ENCODE results near the gene PREP. TPM values are rescaled to one million over a fixed set of nuclear protein-coding genes. Genes with fewer than 3 reads are reported as not detected.
A peak's percentile ranks its signal among the peaks of the same experiment; 100 is the strongest.
"Not testable (repeated sequence)": the region's sequence is repeated elsewhere in the genome, so short reads cannot be mapped to it uniquely, and the experiment has no call there.

PREP gene
- total RNA-seq, 6 experiments from 2014 or later = 35.4 to 42.1 (median 36.8) TPM

DNA sequence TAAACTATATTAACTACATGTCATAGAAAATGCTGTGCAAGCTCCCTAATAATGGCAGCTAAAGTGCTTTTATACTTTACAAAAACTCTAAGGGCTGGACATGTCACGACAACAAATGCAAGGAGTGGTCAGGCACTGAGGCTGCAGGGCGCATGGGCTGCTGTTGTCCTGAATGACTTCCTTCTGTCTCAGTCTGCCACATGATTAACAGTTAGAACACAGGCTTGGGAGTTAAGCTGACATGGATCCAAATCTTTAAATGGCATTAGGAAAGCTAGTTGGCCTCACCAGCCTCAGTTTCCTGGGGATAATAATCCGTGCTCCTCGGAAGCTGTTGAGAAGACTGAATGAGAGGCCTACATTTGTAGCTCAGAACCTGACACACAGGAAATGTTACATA lies 57.4 kb downstream of the PREP start:
- peak overlapping the region; percentile 71; the same call in 1 of the 2 replicates for H3K27ac Mint-ChIP-seq
- H3K36me3 Mint-ChIP-seq (ENCODE audit: low read depth) = peaks cover 14% of the 10 kb centered on the region
- no peaks in the 10 kb centered on the region for H3K27me3 Mint-ChIP-seq (ENCODE audit: insufficient read depth)

DNA sequence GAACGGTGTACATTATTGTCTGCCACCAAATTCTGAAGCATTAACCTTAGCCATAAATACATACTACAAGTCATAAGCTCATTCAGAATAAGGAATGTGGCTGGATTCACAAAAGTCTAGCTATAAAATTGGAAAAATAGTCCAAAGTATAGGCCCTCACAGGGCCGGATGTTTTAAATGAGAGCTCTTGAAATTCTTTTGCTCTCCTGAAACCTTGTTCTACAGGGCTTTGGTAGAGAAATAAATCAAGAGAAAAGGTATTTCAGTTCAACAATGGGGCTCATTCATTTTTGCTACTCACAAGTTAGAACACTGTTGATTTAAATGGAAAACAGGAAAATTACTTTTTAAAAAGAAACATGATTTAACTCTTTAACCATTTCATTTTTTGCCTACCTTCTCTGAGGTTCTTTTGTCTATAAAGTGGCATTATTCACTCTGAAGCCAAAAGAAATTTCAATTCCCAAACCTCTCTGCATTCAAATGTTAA lies 58.0 kb downstream of the PREP start:
- no peak overlapping the region for H3K27ac Mint-ChIP-seq
- no peaks in the 10 kb centered on the region for H3K27me3 Mint-ChIP-seq (ENCODE audit: insufficient read depth)
- TF ChIP-seq, protein P1, sequence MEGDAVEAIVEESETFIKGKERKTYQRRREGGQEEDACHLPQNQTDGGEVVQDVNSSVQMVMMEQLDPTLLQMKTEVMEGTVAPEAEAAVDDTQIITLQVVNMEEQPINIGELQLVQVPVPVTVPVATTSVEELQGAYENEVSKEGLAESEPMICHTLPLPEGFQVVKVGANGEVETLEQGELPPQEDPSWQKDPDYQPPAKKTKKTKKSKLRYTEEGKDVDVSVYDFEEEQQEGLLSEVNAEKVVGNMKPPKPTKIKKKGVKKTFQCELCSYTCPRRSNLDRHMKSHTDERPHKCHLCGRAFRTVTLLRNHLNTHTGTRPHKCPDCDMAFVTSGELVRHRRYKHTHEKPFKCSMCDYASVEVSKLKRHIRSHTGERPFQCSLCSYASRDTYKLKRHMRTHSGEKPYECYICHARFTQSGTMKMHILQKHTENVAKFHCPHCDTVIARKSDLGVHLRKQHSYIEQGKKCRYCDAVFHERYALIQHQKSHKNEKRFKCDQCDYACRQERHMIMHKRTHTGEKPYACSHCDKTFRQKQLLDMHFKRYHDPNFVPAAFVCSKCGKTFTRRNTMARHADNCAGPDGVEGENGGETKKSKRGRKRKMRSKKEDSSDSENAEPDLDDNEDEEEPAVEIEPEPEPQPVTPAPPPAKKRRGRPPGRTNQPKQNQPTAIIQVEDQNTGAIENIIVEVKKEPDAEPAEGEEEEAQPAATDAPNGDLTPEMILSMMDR (IDR thresholded peaks at IDR 0.05) = no peak
- H3K4me1 Mint-ChIP-seq (ENCODE audit: low read depth) = peaks cover 16% of the 10 kb centered on the region
- DNase-seq = no peak
- peaks cover 14% of the 10 kb centered on the region for H3K36me3 Mint-ChIP-seq (ENCODE audit: low read depth)
- H3K9me3 Mint-ChIP-seq = no peaks in the 10 kb centered on the region
- no peak overlapping the region for H3K4me3 Mint-ChIP-seq

More for the DNA sequence above, 57.4 kb downstream of the PREP start:
- H3K9me3 Mint-ChIP-seq = no peaks in the 10 kb centered on the region
- no peak for DNase-seq
- H3K4me1 Mint-ChIP-seq (ENCODE audit: low read depth) = peaks cover 16% of the 10 kb centered on the region
- no peak overlapping the region; the same call in 1 of the 2 replicates for H3K4me3 Mint-ChIP-seq
- TF ChIP-seq, protein P1 (IDR thresholded peaks at IDR 0.05) = no peak

DNA sequence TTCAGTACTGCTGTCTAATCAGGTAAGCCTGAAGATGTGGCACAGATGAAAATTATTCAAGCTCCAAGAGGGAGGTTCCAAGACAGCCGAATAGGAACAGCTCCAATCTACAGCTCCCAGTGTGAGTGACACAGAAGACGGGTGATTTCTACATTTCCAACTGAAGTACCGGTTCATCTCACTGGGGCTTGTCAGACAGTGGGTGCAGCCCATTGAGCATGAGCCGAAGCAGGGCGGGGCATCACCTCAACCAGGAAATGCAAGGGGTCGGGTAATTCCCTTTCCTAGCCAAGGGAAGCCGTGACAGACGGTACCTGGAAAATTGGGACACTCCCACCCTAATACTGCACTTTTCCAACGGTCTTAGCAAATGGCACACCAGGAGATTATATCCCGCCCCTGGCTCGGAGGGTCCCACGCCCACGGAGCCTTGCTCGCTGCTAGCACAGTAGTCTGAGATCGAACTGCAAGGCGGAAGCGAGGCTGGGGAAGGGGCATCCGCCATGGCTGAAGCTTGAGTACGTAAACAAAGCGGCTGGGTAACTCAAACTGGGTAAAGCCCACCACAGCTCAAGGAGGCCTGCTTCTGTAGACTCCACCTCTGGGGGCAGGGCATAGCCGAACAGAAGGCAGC lies 64.4 kb downstream of the PREP start:
- not testable (repeated sequence) for H3K4me3 Mint-ChIP-seq; H3K27me3 Mint-ChIP-seq (ENCODE audit: insufficient read depth); H3K27ac Mint-ChIP-seq; H3K4me1 Mint-ChIP-seq (ENCODE audit: low read depth); H3K9me3 Mint-ChIP-seq; DNase-seq
- H3K36me3 Mint-ChIP-seq (ENCODE audit: low read depth) = peaks cover 25% of the 10 kb centered on the region

DNA sequence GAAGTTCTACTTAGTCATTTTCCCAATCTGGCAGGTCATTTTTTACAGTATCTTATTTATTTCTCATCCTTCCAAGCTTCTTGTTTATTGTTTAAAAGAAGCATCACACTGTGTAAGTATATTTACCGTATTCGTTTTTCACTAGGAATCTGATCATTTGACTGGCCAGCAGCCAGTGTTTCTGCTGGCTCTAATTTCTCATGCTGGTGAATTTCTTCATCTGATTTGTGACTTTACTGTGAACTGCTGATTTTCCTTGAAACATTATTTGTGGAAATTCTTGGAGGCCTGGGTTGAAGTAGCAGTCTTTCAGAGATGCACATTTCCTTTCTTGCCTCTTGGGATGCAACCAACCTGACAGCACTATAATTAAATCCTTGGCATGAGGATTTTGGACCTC lies 65.9 kb downstream of the PREP start:
- H3K27me3 Mint-ChIP-seq (ENCODE audit: insufficient read depth) = peaks cover 1% of the 10 kb centered on the region
- no peak for DNase-seq
- TF ChIP-seq, protein P1 (IDR thresholded peaks at IDR 0.05) = no peak
- H3K36me3 Mint-ChIP-seq (ENCODE audit: low read depth) = peaks cover 18% of the 10 kb centered on the region
- no peak overlapping the region for H3K4me3 Mint-ChIP-seq
- no peak overlapping the region for H3K27ac Mint-ChIP-seq
- H3K9me3 Mint-ChIP-seq = no peaks in the 10 kb centered on the region
- no peaks in the 10 kb centered on the region for H3K4me1 Mint-ChIP-seq (ENCODE audit: low read depth)

DNA sequence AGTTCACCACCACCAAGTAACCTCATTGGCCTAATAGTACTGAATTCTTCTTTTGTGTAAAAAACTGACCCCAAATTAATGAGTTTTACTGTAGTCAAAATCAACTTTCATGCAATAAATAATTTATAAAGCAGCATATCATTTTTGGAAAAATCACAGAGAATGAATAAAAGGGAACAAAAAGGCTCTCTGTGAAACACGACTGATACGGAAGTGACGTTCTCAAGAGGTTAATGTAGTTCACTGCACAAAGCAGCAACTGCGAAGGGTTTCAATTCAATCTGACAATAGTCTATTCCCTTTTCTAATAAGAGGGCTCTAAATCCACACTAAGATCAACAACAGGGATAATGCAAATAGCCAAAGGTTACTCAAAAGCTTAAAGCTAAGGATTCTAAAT lies 70.3 kb downstream of the PREP start:
- H3K27me3 Mint-ChIP-seq (ENCODE audit: insufficient read depth) = peaks cover 1% of the 10 kb centered on the region
- TF ChIP-seq, protein P1 (IDR thresholded peaks at IDR 0.05) = no peak
- H3K9me3 Mint-ChIP-seq = no peaks in the 10 kb centered on the region
- no peak overlapping the region for H3K27ac Mint-ChIP-seq
- H3K36me3 Mint-ChIP-seq (ENCODE audit: low read depth) = peaks cover 15% of the 10 kb centered on the region
- DNase-seq = no peak
- H3K4me1 Mint-ChIP-seq (ENCODE audit: low read depth) = peaks cover 4% of the 10 kb centered on the region
- no peak overlapping the region for H3K4me3 Mint-ChIP-seq

DNA sequence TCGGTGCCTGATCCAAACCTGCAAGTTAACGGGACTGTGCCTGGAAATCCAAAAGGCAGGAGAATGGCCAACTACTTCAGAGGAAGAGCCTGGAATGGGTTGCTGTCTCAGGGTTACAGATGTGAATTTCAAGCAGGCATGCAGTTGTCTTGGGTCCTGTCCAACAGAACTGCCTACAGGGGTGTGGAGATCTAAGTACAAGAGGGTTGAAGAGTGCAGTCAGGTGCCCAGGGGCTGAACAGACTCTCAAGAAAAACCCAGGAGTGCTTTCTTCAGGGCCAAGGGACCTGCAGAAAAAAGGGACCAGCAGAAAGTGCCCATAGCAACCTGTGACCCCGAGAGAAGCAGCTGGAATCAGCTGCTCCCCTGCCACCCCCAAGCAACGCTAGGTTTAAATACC lies 71.0 kb downstream of the PREP start:
- TF ChIP-seq, protein P1 (IDR thresholded peaks at IDR 0.05) = no peak
- H3K27ac Mint-ChIP-seq = no peak overlapping the region
- no peak for DNase-seq
- peaks cover 11% of the 10 kb centered on the region for H3K4me1 Mint-ChIP-seq (ENCODE audit: low read depth)
- peaks cover 15% of the 10 kb centered on the region for H3K36me3 Mint-ChIP-seq (ENCODE audit: low read depth)
- H3K9me3 Mint-ChIP-seq = no peaks in the 10 kb centered on the region
- H3K4me3 Mint-ChIP-seq = no peak overlapping the region
- H3K27me3 Mint-ChIP-seq (ENCODE audit: insufficient read depth) = peaks cover 1% of the 10 kb centered on the region
